Measurements from ENCODE around the gene SRRM3. TPM values are rescaled to one million over a fixed set of nuclear protein-coding genes. Genes with fewer than 3 reads are reported as not detected.

SRRM3 gene
- 0.23 and 0.53 TPM in 2 replicates for total RNA-seq (ENCODE audit: low replicate concordance)

GRCh38 chr7:76201732-76202665, at the start of gene SRRM3:
Gene SRRM3 (plus strand): TSS chr7:76201896. CDS start chr7:76235067, 33,171 bp downstream.

GRCh38 chr7:76302347-76303201, 100.9 kb downstream of the SRRM3 start, which contains the start of gene HSPB1:
Gene HSPB1 (plus strand): TSS chr7:76302673. CDS start chr7:76302713, 40 bp downstream.

Other genes starting within 250 kb of the SRRM3 start
- gene TMEM120A, start 207.3 kb upstream of the SRRM3 start, total RNA-seq (ENCODE audit: low replicate concordance): 25.8 and 95.0 TPM in 2 replicates
- 29.4 and 50.7 TPM in 2 replicates for gene STYXL1, start 153.9 kb upstream of the SRRM3 start, total RNA-seq (ENCODE audit: low replicate concordance)
- gene MDH2, start 153.8 kb upstream of the SRRM3 start, total RNA-seq (ENCODE audit: low replicate concordance): 43.1 and 61.3 TPM in 2 replicates
- gene HSPB1, start 100.8 kb downstream of the SRRM3 start, total RNA-seq (ENCODE audit: low replicate concordance): 31.0 and 39.5 TPM in 2 replicates
- gene YWHAG, start 157.1 kb downstream of the SRRM3 start, total RNA-seq (ENCODE audit: low replicate concordance): 62.2 and 84.9 TPM in 2 replicates
- gene SSC4D, start 207.8 kb downstream of the SRRM3 start, total RNA-seq (ENCODE audit: low replicate concordance): 0.68 TPM in 1 of 2 replicates, not detected in the other
- 1.4 and 2.2 TPM in 2 replicates for gene ZP3, start 223.1 kb downstream of the SRRM3 start, total RNA-seq (ENCODE audit: low replicate concordance)